ENCODE results near the gene DNAJC1.

DNA sequence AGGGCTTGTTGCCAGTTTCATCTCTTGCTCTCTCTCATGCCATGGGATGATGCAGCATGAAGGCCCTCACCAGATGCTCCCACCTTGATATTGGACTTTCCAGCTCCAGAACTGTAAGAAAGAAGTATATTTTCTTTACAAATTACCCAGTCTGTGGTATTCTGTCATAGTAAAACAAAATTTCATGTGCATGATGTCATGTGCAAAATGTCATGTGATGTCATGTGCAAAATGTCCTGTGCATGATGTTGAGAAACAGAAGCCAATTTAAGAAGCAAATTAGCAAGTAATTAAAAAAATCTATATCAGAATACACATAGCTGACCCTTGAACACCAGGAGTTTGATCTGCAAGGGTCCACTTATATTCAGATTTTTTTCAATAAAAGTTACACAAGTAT, 56.6 kb downstream of the DNAJC1 start:
- TF ChIP-seq CTCF (IDR thresholded peaks at IDR 0.05; ENCODE audit: control extremely low read depth in 1 of 3, insufficient read depth in 1 of 3, low read depth in 1 of 3, low read length in 3 of 3) (no peak), SIN3A (conservative IDR thresholded peaks at IDR 0.05 in 1 of 2, IDR thresholded peaks at IDR 0.05 in 1 of 2; ENCODE audit: low read depth in 1 of 2, low read length in 2 of 2) (no peak), MAFK (IDR thresholded peaks at IDR 0.05; ENCODE audit: low read depth, low read length) (no peak), CEBPB (IDR thresholded peaks at IDR 0.05; ENCODE audit: low read depth, low read length) (no peak), KDM1A (IDR thresholded peaks at IDR 0.05; ENCODE audit: borderline replicate concordance, low read length) (no peak), JUND (IDR thresholded peaks at IDR 0.05; ENCODE audit: low read length) (no peak), POLR2A (IDR thresholded peaks at IDR 0.05; ENCODE audit: control extremely low read depth in 1 of 2, low read depth in 2 of 2, low read length in 2 of 2) (no peak), EZH2 (IDR thresholded peaks at IDR 0.05; ENCODE audit: low read depth, low read length, severe bottlenecking) (no peak), TAF7 (optimal IDR thresholded peaks at IDR 0.05; ENCODE audit: borderline replicate concordance, low read depth, low read length) (no peak)
- TF ChIP-seq, protein P1, sequence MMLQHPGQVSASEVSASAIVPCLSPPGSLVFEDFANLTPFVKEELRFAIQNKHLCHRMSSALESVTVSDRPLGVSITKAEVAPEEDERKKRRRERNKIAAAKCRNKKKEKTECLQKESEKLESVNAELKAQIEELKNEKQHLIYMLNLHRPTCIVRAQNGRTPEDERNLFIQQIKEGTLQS (IDR thresholded peaks at IDR 0.05; ENCODE audit: insufficient read depth, low read depth, low read length), result no peak
